ENCODE results near the gene MRPL14.

GRCh38 chr6:44108471-44108870, 18.8 kb downstream of the MRPL14 start:
- TF ChIP-seq, protein P1, sequence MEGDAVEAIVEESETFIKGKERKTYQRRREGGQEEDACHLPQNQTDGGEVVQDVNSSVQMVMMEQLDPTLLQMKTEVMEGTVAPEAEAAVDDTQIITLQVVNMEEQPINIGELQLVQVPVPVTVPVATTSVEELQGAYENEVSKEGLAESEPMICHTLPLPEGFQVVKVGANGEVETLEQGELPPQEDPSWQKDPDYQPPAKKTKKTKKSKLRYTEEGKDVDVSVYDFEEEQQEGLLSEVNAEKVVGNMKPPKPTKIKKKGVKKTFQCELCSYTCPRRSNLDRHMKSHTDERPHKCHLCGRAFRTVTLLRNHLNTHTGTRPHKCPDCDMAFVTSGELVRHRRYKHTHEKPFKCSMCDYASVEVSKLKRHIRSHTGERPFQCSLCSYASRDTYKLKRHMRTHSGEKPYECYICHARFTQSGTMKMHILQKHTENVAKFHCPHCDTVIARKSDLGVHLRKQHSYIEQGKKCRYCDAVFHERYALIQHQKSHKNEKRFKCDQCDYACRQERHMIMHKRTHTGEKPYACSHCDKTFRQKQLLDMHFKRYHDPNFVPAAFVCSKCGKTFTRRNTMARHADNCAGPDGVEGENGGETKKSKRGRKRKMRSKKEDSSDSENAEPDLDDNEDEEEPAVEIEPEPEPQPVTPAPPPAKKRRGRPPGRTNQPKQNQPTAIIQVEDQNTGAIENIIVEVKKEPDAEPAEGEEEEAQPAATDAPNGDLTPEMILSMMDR (IDR thresholded peaks at IDR 0.05), result no peak
- no peak for TF ChIP-seq POLR2A (IDR thresholded peaks at IDR 0.05)

Data from testis (tissue), 2 donors.